GM13977 (cell line): ENCODE results near the gene MECR.

Experiments
- DNase-seq: peaks from one replicate; pipeline ENCODE4 v3.0.0; 2012; ENCODE audit warnings: low spot score
- in situ Hi-C: fragments of 300-500 bp; cut with MboI; formaldehyde crosslinking; loops from one replicate; pipeline ENCODE4 v1.12.0; 2022; ENCODE audit warnings: low sequenced_read_pairs, low pct_unique_long_range_greater_than_20kb, mixed read lengths, inconsistent platforms; ENCODE audit not compliant: unreplicated experiment
- TF ChIP-seq, protein P1 (sequence below): IDR thresholded peaks from 2 replicates; pipeline ENCODE4 v1.5.1; 2012; ENCODE audit warnings: mild to moderate bottlenecking, control low read depth; ENCODE audit not compliant: insufficient read depth; ENCODE audit errors: extremely low read depth, missing control alignments

The MECR gene

DNA sequence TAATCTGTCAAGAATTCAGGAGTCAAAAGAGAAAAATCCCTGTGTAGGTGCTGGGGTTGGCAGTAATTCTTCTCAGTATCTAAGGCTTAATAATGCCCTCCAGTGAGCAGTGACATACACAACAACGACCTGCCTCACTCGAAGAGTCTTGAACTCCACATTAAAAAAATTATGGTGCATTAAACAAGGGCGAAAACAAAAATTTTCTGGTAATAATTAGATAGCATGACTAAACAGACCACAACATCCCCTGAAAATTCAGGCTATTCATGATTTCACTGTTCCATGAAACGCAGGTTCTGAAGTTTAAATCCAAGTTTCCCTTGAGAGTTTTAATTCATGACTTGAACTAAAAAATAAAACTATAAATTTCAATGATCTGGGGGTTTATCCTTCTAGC, 54.2 kb downstream of the MECR start:
- TF ChIP-seq, protein P1, sequence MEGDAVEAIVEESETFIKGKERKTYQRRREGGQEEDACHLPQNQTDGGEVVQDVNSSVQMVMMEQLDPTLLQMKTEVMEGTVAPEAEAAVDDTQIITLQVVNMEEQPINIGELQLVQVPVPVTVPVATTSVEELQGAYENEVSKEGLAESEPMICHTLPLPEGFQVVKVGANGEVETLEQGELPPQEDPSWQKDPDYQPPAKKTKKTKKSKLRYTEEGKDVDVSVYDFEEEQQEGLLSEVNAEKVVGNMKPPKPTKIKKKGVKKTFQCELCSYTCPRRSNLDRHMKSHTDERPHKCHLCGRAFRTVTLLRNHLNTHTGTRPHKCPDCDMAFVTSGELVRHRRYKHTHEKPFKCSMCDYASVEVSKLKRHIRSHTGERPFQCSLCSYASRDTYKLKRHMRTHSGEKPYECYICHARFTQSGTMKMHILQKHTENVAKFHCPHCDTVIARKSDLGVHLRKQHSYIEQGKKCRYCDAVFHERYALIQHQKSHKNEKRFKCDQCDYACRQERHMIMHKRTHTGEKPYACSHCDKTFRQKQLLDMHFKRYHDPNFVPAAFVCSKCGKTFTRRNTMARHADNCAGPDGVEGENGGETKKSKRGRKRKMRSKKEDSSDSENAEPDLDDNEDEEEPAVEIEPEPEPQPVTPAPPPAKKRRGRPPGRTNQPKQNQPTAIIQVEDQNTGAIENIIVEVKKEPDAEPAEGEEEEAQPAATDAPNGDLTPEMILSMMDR = no peak
- no peak for DNase-seq
- in situ Hi-C loops = no loop called here

DNA sequence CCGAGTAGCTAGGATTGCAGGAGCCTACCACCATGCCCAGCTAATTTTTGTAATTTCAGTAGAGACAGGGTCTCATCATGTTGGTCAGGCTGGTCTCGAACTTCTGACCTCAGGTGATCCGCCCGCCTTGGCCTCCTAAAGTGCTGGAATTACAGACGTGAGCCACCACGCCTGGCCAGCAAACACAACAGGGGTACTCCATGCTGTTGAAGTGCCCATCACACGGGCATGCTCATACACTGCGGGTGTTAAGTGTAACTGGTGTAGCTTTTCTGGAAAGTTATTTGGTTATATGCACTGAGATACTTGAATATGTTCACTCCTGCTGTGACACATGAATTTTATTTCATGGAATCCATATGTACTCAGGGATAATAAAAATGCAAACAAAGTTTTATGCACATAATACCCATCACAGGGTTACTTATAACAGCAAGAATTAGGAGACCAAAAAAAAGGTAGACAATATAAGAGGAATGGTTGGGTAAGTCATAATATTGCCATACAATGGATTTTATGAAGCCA, 58.3 kb downstream of the MECR start:
- TF ChIP-seq, protein P1 = no peak
- in situ Hi-C loops = no loop called here
- DNase-seq = no peak

GRCh38 chr1:29171521-29171920, 59.2 kb downstream of the MECR start:
- no peak for DNase-seq
- in situ Hi-C loops = no loop called here
- TF ChIP-seq, protein P1 = no peak

DNA sequence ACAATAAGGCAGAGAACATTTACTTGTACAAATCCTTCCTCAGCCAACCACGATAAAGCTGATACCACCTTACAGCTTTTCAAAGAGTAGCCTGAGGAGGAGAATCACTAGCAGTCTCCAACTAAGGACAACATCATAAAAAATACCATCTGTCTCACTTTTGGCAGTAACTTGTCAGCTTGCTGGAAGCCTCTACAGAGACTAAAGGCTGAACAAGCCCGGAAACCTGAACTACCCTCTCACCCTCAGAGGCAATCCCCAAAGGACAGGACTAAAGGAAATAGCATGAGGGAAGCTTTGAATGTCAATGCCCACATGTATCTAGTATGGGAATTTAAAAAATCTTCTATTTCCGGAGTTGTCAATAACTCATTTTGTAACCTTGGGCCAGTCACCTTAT, 59.6 kb downstream of the MECR start:
- TF ChIP-seq, protein P1 = no peak
- in situ Hi-C loops = no loop called here
- no peak for DNase-seq

- TF ChIP-seq, protein P1 = no peak
- no peak for DNase-seq
- in situ Hi-C loops = no loop called here
Observed at GRCh38 chr1:29169976-29170375, 60.8 kb downstream of the MECR start.

DNA sequence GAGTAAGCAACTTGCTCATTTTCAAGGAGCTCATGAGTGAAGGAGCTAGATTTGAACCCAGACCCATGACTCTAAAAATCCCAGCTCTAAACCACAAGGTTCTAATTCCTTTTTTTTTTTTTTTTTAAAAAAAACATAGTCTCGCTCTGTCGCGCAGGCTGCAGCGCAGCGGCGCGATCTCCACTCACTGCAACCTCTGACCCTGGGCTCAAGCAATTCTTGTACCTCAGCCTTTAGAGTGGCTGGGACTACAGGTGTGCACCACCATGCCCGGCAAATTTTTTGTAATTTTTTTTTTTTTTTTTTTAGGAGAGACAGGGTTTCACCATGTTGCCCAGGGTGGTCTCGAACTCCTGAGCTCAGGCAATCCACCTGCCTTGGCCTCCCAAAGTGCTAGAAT, 62.8 kb downstream of the MECR start:
- in situ Hi-C loops = no loop called here
- no peak for DNase-seq
- TF ChIP-seq, protein P1 = no peak
